Stimulated activated CD8-positive, alpha-beta memory T cell treated with anti-CD3 and anti-CD28 coated beads, Interleukin-4, amount 100 ng/mL, for 48 hours (primary cell): Measurements from ENCODE around the gene KCNF1.
"Not testable (repeated sequence)": the region's sequence is repeated elsewhere in the genome, so short reads cannot be mapped to it uniquely, and the experiment has no call there.

Experiments used
- DNase-seq: peaks from one replicate; pipeline ENCODE4 v3.0.0-alpha.2; 2020

KCNF1 gene

GRCh38 chr2:10947446-10948187 is 35.9 kb downstream of the KCNF1 start:
- no peak for DNase-seq

GRCh38 chr2:10948188-10948564 is 36.4 kb downstream of the KCNF1 start:
- no peak for DNase-seq

- DNase-seq: no peak
Observed at GRCh38 chr2:10948606-10949230, 37.0 kb downstream of the KCNF1 start.

GRCh38 chr2:10949835-10950234 is 38.1 kb downstream of the KCNF1 start:
- no peak for DNase-seq

- no peak for DNase-seq
Observed at GRCh38 chr2:10951558-10952414, 40.1 kb downstream of the KCNF1 start.

- no peak for DNase-seq
Observed at GRCh38 chr2:10954416-10954815, 42.7 kb downstream of the KCNF1 start.

GRCh38 chr2:10954856-10955818 is 43.4 kb downstream of the KCNF1 start:
- DNase-seq: no peak

- DNase-seq: no peak
Observed at GRCh38 chr2:10956006-10956790, 44.5 kb downstream of the KCNF1 start.

GRCh38 chr2:10957391-10957790 is 45.7 kb downstream of the KCNF1 start:
- DNase-seq: no peak

- DNase-seq: not testable (repeated sequence)
Observed at GRCh38 chr2:10958452-10958851, 46.7 kb downstream of the KCNF1 start.

GRCh38 chr2:10960606-10961489 is 49.1 kb downstream of the KCNF1 start:
- no peak for DNase-seq

GRCh38 chr2:10961490-10961875 is 49.7 kb downstream of the KCNF1 start:
- DNase-seq: no peak

- DNase-seq: no peak
Observed at GRCh38 chr2:10962004-10962403, 50.3 kb downstream of the KCNF1 start.

- DNase-seq: no peak
Observed at GRCh38 chr2:10963155-10963554, 51.4 kb downstream of the KCNF1 start.
